SK-N-SH treated with all-trans-retinoic acid at 6 μM for 48 hours (cell line): ENCODE data around the gene ANKRA2.
A peak's percentile ranks its signal among the peaks of the same experiment; 100 is the strongest.

Source experiments
- ATAC-seq: fragments of 200-7000 bp; cut with Tn5 transposase; 3 replicates; pipeline ENCODE4 v1.9.1; 2020; ENCODE audit warnings: mild to moderate bottlenecking, moderate library complexity
- ARNTL ChIP-seq: fragments of 450-650 bp; formaldehyde crosslinking; IDR thresholded peaks from 2 replicates; pipeline ENCODE4 v1.5.0; 2020; ENCODE audit warnings: low read depth, mild to moderate bottlenecking, moderate library complexity, borderline replicate concordance
- BACH2 ChIP-seq: fragments of 250-450 bp; sonication (Bioruptor Pico); IDR thresholded peaks from 2 replicates; pipeline ENCODE4 v1.9.0; 2021; ENCODE audit warnings: mild to moderate bottlenecking, borderline replicate concordance
- CSDC2 ChIP-seq: fragments of 250-450 bp; sonication (Bioruptor Pico); IDR thresholded peaks from 2 replicates; pipeline ENCODE4 v1.5.0; 2020; ENCODE audit warnings: mild to moderate bottlenecking, moderate library complexity
- ESRRG ChIP-seq: fragments of 250-450 bp; sonication (Bioruptor Pico); IDR thresholded peaks from 2 replicates; pipeline ENCODE4 v1.6.1; 2021; ENCODE audit warnings: mild to moderate bottlenecking
- GLIS3 ChIP-seq: fragments of 250-450 bp; sonication (Bioruptor Pico); IDR thresholded peaks from 2 replicates; pipeline ENCODE4 v1.5.0; 2020; ENCODE audit warnings: mild to moderate bottlenecking, moderate library complexity
- ISL1 ChIP-seq: fragments of 250-450 bp; sonication (Bioruptor Pico); IDR thresholded peaks from 2 replicates; pipeline ENCODE4 v2.1.2; 2022; ENCODE audit warnings: mild to moderate bottlenecking, moderate library complexity
- OSR1 ChIP-seq: fragments of 250-450 bp; sonication (Bioruptor Pico); IDR thresholded peaks from 2 replicates; pipeline ENCODE4 v1.8.0; 2022; ENCODE audit warnings: moderate library complexity, mild to moderate bottlenecking, inconsistent platforms
- PPARA ChIP-seq: fragments of 250-450 bp; sonication (Bioruptor Pico); IDR thresholded peaks from 2 replicates; pipeline ENCODE4 v1.5.0; 2020; ENCODE audit warnings: mild to moderate bottlenecking, borderline replicate concordance
- RARB ChIP-seq: fragments of 250-450 bp; sonication (Bioruptor Pico); IDR thresholded peaks from 2 replicates; pipeline ENCODE4 v1.8.0; 2021; ENCODE audit warnings: mild to moderate bottlenecking, moderate library complexity
- SNAI2 ChIP-seq: fragments of 250-450 bp; sonication (Bioruptor Pico); IDR thresholded peaks from 2 replicates; pipeline ENCODE4 v1.5.0; 2020; ENCODE audit warnings: mild to moderate bottlenecking, moderate library complexity
- TCF4 ChIP-seq: fragments of 250-450 bp; sonication (Bioruptor Pico); IDR thresholded peaks from 2 replicates; pipeline ENCODE4 v1.8.0; 2021; ENCODE audit warnings: mild to moderate bottlenecking, moderate library complexity, borderline replicate concordance
- TOX ChIP-seq: fragments of 250-450 bp; sonication (Bioruptor Pico); IDR thresholded peaks from 2 replicates; pipeline ENCODE4 v1.8.0; 2021; ENCODE audit warnings: mild to moderate bottlenecking, moderate library complexity, borderline replicate concordance
- ZC3H10 ChIP-seq: fragments of 250-450 bp; sonication (Bioruptor Pico); IDR thresholded peaks from 2 replicates; pipeline ENCODE4 v1.5.1; 2021; ENCODE audit warnings: mild to moderate bottlenecking, moderate library complexity
- ZFP3 ChIP-seq: fragments of 250-450 bp; sonication (Bioruptor Pico); IDR thresholded peaks from 2 replicates; pipeline ENCODE4 v1.5.0; 2020; ENCODE audit warnings: mild to moderate bottlenecking, moderate library complexity
- ZFP30 ChIP-seq: fragments of 450-650 bp; formaldehyde crosslinking; IDR thresholded peaks from 2 replicates; pipeline ENCODE4 v1.5.0; 2022; ENCODE audit warnings: mild to moderate bottlenecking, moderate library complexity
- ZNF565 ChIP-seq: fragments of 450-650 bp; formaldehyde crosslinking; conservative IDR thresholded peaks from 2 replicates; pipeline ENCODE4 v1.5.0; 2020; ENCODE audit warnings: low read depth, mild to moderate bottlenecking, moderate library complexity
- ZNF70 ChIP-seq: fragments of 450-650 bp; formaldehyde crosslinking; IDR thresholded peaks from 2 replicates; pipeline ENCODE4 v1.5.0; 2020; ENCODE audit warnings: mild to moderate bottlenecking, moderate library complexity
- ZNF8 ChIP-seq: fragments of 450-650 bp; formaldehyde crosslinking; IDR thresholded peaks from 2 replicates; pipeline ENCODE4 v1.5.0; 2020; ENCODE audit warnings: mild to moderate bottlenecking, moderate library complexity
- TF ChIP-seq, protein P1 (sequence below): fragments of 250-450 bp; sonication (Bioruptor Pico); IDR thresholded peaks from 2 replicates; pipeline ENCODE4 v1.5.0; 2020; ENCODE audit warnings: mild to moderate bottlenecking, moderate library complexity
- TF ChIP-seq, protein P2 (sequence below): fragments of 250-450 bp; sonication (Bioruptor Pico); IDR thresholded peaks from 2 replicates; pipeline ENCODE4 v1.5.1; 2021; ENCODE audit warnings: mild to moderate bottlenecking, moderate library complexity
- TF ChIP-seq, protein P3 (sequence below): fragments of 250-450 bp; sonication (Bioruptor Pico); IDR thresholded peaks from 2 replicates; pipeline ENCODE4 v1.5.1; 2020; ENCODE audit warnings: low read depth, mild to moderate bottlenecking, moderate library complexity
- TF ChIP-seq, protein P4 (sequence below): fragments of 250-450 bp; sonication (Bioruptor Pico); IDR thresholded peaks from 2 replicates; pipeline ENCODE4 v1.8.0; 2021; ENCODE audit warnings: low read depth, mild to moderate bottlenecking, moderate library complexity, borderline replicate concordance

Gene ANKRA2

DNA sequence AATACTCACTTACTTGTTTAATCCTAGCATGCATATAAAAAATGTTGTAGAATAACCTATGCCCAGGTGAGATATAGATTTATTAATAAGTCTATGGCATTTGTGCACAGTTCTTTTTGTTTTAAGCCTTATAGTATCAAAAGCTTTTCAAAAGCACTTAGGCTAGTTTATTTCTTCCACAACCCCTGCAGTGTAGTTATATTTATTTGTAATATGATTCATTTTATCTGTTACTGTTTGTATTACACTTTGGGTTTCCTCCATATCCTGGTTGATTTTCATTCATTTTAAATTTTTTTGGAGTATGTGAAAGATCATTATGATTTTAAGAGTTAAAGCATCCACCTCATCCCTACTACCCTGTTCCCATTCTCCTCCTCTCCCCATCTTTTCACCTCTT, 41.8 kb upstream of the ANKRA2 start:
- TF ChIP-seq, protein P1, sequence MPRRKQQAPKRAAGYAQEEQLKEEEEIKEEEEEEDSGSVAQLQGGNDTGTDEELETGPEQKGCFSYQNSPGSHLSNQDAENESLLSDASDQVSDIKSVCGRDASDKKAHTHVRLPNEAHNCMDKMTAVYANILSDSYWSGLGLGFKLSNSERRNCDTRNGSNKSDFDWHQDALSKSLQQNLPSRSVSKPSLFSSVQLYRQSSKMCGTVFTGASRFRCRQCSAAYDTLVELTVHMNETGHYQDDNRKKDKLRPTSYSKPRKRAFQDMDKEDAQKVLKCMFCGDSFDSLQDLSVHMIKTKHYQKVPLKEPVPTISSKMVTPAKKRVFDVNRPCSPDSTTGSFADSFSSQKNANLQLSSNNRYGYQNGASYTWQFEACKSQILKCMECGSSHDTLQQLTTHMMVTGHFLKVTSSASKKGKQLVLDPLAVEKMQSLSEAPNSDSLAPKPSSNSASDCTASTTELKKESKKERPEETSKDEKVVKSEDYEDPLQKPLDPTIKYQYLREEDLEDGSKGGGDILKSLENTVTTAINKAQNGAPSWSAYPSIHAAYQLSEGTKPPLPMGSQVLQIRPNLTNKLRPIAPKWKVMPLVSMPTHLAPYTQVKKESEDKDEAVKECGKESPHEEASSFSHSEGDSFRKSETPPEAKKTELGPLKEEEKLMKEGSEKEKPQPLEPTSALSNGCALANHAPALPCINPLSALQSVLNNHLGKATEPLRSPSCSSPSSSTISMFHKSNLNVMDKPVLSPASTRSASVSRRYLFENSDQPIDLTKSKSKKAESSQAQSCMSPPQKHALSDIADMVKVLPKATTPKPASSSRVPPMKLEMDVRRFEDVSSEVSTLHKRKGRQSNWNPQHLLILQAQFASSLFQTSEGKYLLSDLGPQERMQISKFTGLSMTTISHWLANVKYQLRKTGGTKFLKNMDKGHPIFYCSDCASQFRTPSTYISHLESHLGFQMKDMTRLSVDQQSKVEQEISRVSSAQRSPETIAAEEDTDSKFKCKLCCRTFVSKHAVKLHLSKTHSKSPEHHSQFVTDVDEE = no peak
- no peak for TF ChIP-seq CSDC2
- TF ChIP-seq ZNF8 (CRISPR knock-in tag) = no peak
- no peak for TF ChIP-seq GLIS3
- TF ChIP-seq ZC3H10 (CRISPR knock-in tag) = no peak
- TF ChIP-seq PPARA (CRISPR knock-in tag) = no peak
- no peak for TF ChIP-seq ARNTL (CRISPR knock-in tag)
- no peak for TF ChIP-seq ZNF70
- no peak for TF ChIP-seq ZFP30 (CRISPR knock-in tag)
- no peak for TF ChIP-seq TOX (CRISPR knock-in tag)
- no peak for TF ChIP-seq ZNF565 (CRISPR knock-in tag)
- no peak for TF ChIP-seq ESRRG (CRISPR knock-in tag)
- TF ChIP-seq, protein P2, sequence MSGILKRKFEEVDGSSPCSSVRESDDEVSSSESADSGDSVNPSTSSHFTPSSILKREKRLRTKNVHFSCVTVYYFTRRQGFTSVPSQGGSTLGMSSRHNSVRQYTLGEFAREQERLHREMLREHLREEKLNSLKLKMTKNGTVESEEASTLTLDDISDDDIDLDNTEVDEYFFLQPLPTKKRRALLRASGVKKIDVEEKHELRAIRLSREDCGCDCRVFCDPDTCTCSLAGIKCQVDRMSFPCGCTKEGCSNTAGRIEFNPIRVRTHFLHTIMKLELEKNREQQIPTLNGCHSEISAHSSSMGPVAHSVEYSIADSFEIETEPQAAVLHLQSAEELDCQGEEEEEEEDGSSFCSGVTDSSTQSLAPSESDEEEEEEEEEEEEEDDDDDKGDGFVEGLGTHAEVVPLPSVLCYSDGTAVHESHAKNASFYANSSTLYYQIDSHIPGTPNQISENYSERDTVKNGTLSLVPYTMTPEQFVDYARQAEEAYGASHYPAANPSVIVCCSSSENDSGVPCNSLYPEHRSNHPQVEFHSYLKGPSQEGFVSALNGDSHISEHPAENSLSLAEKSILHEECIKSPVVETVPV (CRISPR knock-in tag) = no peak
- no peak for ATAC-seq

DNA sequence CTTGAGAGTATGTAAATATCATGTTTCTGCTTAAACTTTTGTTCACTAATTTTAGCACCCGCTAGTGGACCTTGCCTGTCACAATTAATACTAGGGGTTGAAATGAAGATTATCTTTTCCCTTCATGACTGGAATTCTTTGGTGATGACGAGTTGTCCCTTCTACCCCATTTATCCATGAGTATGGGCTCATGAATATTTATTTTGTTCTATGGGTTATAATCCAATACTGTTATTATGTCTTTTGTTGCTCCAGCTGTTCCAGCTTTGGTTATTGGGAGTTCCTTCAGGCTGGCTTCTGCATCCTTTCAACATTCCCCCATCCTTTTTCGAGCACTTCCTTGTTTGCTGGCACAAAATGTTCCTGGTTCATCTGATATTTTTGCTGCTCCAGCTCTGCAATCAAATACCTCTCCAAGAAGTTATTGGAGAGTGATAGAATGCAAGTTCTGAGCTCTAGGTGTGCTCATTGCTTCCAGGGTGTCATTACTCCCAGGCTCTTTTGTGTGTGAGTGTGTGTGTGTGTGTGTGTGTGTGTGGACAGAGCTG, 40.8 kb upstream of the ANKRA2 start:
- no peak for ATAC-seq
- TF ChIP-seq ZFP30 (CRISPR knock-in tag) (no peak), ZNF8 (CRISPR knock-in tag) (no peak), ZFP3 (CRISPR knock-in tag) (no peak), ZNF70 (no peak), CSDC2 (no peak), TCF4 (CRISPR knock-in tag) (no peak), ARNTL (CRISPR knock-in tag) (no peak), SNAI2 (no peak), ZC3H10 (CRISPR knock-in tag) (no peak), ESRRG (CRISPR knock-in tag) (no peak), OSR1 (no peak), ZNF565 (CRISPR knock-in tag) (no peak), RARB (no peak), ISL1 (CRISPR knock-in tag) (no peak), BACH2 (CRISPR knock-in tag) (no peak), PPARA (CRISPR knock-in tag) (no peak)
- TF ChIP-seq, protein P3, sequence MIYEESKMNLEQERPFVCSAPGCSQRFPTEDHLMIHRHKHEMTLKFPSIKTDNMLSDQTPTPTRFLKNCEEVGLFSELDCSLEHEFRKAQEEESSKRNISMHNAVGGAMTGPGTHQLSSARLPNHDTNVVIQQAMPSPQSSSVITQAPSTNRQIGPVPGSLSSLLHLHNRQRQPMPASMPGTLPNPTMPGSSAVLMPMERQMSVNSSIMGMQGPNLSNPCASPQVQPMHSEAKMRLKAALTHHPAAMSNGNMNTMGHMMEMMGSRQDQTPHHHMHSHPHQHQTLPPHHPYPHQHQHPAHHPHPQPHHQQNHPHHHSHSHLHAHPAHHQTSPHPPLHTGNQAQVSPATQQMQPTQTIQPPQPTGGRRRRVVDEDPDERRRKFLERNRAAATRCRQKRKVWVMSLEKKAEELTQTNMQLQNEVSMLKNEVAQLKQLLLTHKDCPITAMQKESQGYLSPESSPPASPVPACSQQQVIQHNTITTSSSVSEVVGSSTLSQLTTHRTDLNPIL (CRISPR knock-in tag) = no peak
- TF ChIP-seq, protein P4, sequence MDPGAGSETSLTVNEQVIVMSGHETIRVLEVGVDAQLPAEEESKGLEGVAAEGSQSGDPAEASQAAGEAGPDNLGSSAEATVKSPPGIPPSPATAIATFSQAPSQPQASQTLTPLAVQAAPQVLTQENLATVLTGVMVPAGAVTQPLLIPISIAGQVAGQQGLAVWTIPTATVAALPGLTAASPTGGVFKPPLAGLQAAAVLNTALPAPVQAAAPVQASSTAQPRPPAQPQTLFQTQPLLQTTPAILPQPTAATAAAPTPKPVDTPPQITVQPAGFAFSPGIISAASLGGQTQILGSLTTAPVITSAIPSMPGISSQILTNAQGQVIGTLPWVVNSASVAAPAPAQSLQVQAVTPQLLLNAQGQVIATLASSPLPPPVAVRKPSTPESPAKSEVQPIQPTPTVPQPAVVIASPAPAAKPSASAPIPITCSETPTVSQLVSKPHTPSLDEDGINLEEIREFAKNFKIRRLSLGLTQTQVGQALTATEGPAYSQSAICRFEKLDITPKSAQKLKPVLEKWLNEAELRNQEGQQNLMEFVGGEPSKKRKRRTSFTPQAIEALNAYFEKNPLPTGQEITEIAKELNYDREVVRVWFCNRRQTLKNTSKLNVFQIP (CRISPR knock-in tag) = no peak

DNA sequence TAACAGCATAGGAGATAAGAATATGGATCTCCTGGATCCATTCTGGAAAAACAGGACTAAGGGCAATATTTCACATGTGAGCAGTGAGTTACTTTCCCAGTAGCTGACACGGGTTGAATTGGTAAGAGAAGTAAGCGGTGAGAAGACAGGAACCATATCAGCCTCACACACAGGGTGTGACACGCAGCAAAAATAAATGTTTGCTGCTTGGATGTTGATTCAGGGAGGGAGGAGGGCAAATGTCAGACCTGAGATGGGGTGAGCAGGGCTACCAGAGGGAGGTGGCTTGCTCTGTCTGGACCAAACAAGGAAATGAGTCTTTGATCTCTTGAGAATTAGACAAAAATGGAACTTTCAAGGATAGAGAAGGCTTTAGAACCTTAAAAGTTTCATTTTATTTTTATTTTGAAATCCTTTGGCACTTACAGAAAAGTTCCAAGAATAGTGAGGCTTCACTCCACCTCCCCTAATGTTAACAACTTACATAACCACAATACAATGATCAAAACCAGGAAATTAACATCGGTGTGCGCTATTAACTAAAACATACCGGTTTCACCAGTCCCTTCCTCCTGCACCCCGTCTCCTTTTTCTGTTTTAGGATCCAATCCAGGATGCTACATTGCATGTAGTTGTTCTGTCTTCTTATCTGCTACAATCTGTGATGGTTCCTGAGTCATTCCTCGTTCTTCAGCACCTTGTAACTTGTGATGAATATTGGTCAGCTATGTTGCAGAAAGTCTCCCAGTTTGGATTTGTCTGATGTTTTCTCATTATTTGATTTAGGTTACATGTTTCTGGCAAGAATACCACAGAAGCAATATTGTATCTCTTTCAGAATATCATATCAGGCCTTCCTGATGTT, 40.0 kb upstream of the ANKRA2 start:
- ATAC-seq = peak; percentile 49
- TF ChIP-seq OSR1 = no peak
- TF ChIP-seq SNAI2 = no peak
- no peak for TF ChIP-seq ESRRG (CRISPR knock-in tag)
- TF ChIP-seq, protein P1 = no peak
- TF ChIP-seq TCF4 (CRISPR knock-in tag) = no peak
- TF ChIP-seq ISL1 (CRISPR knock-in tag) = no peak
- TF ChIP-seq, protein P4 (CRISPR knock-in tag) = no peak
- TF ChIP-seq CSDC2 = no peak
- TF ChIP-seq ARNTL (CRISPR knock-in tag) = no peak
- TF ChIP-seq PPARA (CRISPR knock-in tag) = no peak
- no peak for TF ChIP-seq RARB
- no peak for TF ChIP-seq ZNF565 (CRISPR knock-in tag)
- TF ChIP-seq GLIS3 = no peak
